Measurements from ENCODE around the gene TBX18. TPM values are rescaled to one million over a fixed set of nuclear protein-coding genes. Genes with fewer than 3 reads are reported as not detected.
A peak's percentile ranks its signal among the peaks of the same experiment; 100 is the strongest.

The TBX18 gene
- total and polyA plus RNA-seq, 9 of the 15 experiments (the other 6 are each of a cell fraction or from before 2014, with no cell fraction given): 4.0 to 36.1 (median 20.7) TPM

DNA sequence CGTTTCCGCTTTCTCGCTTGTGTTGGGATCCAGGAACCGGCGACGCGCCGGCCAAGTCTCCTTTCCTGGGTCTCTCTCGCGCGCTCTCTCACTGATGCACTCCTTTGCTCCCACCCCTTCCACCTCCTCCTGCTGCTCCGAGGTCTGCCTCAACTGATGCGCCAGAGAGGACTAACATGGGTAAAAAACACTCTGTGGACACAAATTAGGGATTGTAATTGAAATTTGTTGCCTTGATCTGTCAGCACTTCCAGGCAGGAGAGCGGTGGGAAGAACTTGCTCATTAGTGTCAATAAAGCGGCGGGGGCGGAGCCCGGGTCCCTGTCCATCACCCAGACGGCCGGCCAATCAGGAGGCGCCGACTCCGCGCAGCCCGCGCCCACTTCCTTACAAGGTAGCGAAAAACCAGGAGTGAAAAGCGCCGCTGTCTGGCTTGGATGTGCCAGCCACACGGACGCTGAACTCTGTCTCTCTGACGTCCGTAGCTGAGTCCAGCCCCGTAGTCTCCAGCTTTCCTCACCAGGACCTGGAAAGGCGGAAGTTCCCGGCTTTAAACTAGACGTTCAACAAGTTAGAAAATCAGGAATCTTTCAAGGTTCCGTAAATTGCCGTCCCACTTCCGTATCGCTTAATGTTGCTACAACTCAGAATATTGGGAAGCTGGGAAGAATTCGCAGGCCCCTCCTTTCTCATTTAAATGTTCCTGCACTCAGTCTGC lies at the start of gene TBX18 (continued):
- TF ChIP-seq, protein P1, sequence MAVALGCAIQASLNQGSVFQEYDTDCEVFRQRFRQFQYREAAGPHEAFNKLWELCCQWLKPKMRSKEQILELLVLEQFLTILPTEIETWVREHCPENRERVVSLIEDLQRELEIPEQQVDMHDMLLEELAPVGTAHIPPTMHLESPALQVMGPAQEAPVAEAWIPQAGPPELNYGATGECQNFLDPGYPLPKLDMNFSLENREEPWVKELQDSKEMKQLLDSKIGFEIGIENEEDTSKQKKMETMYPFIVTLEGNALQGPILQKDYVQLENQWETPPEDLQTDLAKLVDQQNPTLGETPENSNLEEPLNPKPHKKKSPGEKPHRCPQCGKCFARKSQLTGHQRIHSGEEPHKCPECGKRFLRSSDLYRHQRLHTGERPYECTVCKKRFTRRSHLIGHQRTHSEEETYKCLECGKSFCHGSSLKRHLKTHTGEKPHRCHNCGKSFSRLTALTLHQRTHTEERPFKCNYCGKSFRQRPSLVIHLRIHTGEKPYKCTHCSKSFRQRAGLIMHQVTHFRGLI (CRISPR knock-in tag; IDR thresholded peaks at IDR 0.05): no peak
- TF ChIP-seq ZNF778 (CRISPR knock-in tag; IDR thresholded peaks at IDR 0.05) (no peak), PTTG1 (tag; IDR thresholded peaks at IDR 0.05; ENCODE audit: low read depth) (no peak), HSF4 (CRISPR knock-in tag; IDR thresholded peaks at IDR 0.05; ENCODE audit: borderline replicate concordance) (no peak), NFXL1 (CRISPR knock-in tag; IDR thresholded peaks at IDR 0.05) (no peak), ZBED1 (IDR thresholded peaks at IDR 0.05) (no peak), DNMT1 (IDR thresholded peaks at IDR 0.05) (no peak), SREBF2 (CRISPR knock-in tag; IDR thresholded peaks at IDR 0.05) (no peak), ZNF184 (CRISPR knock-in tag; IDR thresholded peaks at IDR 0.05) (no peak), MEIS2 (IDR thresholded peaks at IDR 0.05; ENCODE audit: partially characterized antibody) (peak; percentile 87), HDGF (IDR thresholded peaks at IDR 0.05) (no peak), FOXA3 (CRISPR knock-in tag; conservative IDR thresholded peaks at IDR 0.05 in 1 of 2, IDR thresholded peaks at IDR 0.05 in 1 of 2) (peak; percentile 96), ZNF766 (CRISPR knock-in tag; conservative IDR thresholded peaks at IDR 0.05) (no peak; the same call in 1 of the 2 replicates), CTBP1 (IDR thresholded peaks at IDR 0.05; ENCODE audit: borderline replicate concordance) (peak; percentile 84)
- TF ChIP-seq, protein P2, sequence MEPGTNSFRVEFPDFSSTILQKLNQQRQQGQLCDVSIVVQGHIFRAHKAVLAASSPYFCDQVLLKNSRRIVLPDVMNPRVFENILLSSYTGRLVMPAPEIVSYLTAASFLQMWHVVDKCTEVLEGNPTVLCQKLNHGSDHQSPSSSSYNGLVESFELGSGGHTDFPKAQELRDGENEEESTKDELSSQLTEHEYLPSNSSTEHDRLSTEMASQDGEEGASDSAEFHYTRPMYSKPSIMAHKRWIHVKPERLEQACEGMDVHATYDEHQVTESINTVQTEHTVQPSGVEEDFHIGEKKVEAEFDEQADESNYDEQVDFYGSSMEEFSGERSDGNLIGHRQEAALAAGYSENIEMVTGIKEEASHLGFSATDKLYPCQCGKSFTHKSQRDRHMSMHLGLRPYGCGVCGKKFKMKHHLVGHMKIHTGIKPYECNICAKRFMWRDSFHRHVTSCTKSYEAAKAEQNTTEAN (CRISPR knock-in tag; IDR thresholded peaks at IDR 0.05): no peak
- TF ChIP-seq, protein P3, sequence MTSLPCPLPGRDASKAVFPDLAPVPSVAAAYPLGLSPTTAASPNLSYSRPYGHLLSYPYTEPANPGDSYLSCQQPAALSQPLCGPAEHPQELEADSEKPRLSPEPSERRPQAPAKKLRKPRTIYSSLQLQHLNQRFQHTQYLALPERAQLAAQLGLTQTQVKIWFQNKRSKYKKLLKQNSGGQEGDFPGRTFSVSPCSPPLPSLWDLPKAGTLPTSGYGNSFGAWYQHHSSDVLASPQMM (CRISPR knock-in tag; IDR thresholded peaks at IDR 0.05): no peak
